HG03175 (cell line): ENCODE measurements around the gene FBRSL1.

Experiments
- ATAC-seq: cut with Tn5 transposase; IDR thresholded peaks from one replicate; pipeline ENCODE4 v1.9.1; 2021; ENCODE audit warnings: mild to moderate bottlenecking, moderate library complexity; ENCODE audit not compliant: unreplicated experiment

FBRSL1 gene

GRCh38 chr12:132508860-132509732 lies 19.1 kb downstream of the FBRSL1 start:
- ATAC-seq = no peak

GRCh38 chr12:132510111-132510724 lies 20.3 kb downstream of the FBRSL1 start:
- no peak for ATAC-seq

- no peak for ATAC-seq
These were observed 21.0 kb downstream of the FBRSL1 start for GRCh38 chr12:132510746-132511477.

- no peak for ATAC-seq
These were observed 21.7 kb downstream of the FBRSL1 start for GRCh38 chr12:132511516-132512196.

GRCh38 chr12:132512197-132513069 lies 22.5 kb downstream of the FBRSL1 start:
- ATAC-seq = no peak

- ATAC-seq = no peak
These were observed 23.1 kb downstream of the FBRSL1 start for GRCh38 chr12:132513070-132513398.

GRCh38 chr12:132513458-132514135 lies 23.6 kb downstream of the FBRSL1 start:
- ATAC-seq = no peak

- ATAC-seq = no peak
These were observed 24.4 kb downstream of the FBRSL1 start for GRCh38 chr12:132514216-132514820.

GRCh38 chr12:132514838-132515237 lies 24.9 kb downstream of the FBRSL1 start:
- ATAC-seq = no peak

- no peak for ATAC-seq
These were observed 26.4 kb downstream of the FBRSL1 start for GRCh38 chr12:132516095-132517012.

- ATAC-seq = no peak
These were observed 27.2 kb downstream of the FBRSL1 start for GRCh38 chr12:132517013-132517739.

GRCh38 chr12:132517740-132518100 lies 27.8 kb downstream of the FBRSL1 start:
- ATAC-seq = no peak

GRCh38 chr12:132518354-132518992 lies 28.5 kb downstream of the FBRSL1 start:
- no peak for ATAC-seq

- ATAC-seq = no peak
These were observed 30.7 kb downstream of the FBRSL1 start for GRCh38 chr12:132520421-132521199.

GRCh38 chr12:132521200-132521580 lies 31.2 kb downstream of the FBRSL1 start:
- ATAC-seq = no peak

- no peak for ATAC-seq
These were observed 31.9 kb downstream of the FBRSL1 start for GRCh38 chr12:132521712-132522292.
